Measurements from ENCODE around the gene CMAS.
A peak's percentile ranks its signal among the peaks of the same experiment; 100 is the strongest.
"Not testable (repeated sequence)": the region's sequence is repeated elsewhere in the genome, so short reads cannot be mapped to it uniquely, and the experiment has no call there.

Gene CMAS

GRCh38 chr12:22014783-22015144 is 31.3 kb upstream of the CMAS start:
- no peaks in the 10 kb centered on the region for H3K36me3 ChIP-seq (ENCODE audit: low read length)
- no peaks in the 10 kb centered on the region for H3K9me2 ChIP-seq (replicated peaks; ENCODE audit: insufficient read depth, low read length)
- no peak overlapping the region for H3K9ac ChIP-seq (ENCODE audit: low read length)
- no peaks in the 10 kb centered on the region for H4K20me1 ChIP-seq (ENCODE audit: low read depth, low read length)
- TF ChIP-seq EZH2phosphoT487 (conservative IDR thresholded peaks at IDR 0.05; ENCODE audit: low read length), result no peak
- TF ChIP-seq CTCF (IDR thresholded peaks at IDR 0.05; ENCODE audit: insufficient read depth, low read length, poor library complexity, severe bottlenecking), result no peak
- H3K79me2 ChIP-seq (ENCODE audit: insufficient read depth, low read length), result no peaks in the 10 kb centered on the region
- no peaks in the 10 kb centered on the region for H3K9me3 ChIP-seq (ENCODE audit: insufficient read depth, low read length)
- no peak overlapping the region for H2AFZ ChIP-seq (ENCODE audit: low read depth, low read length, severe bottlenecking)
- H3K4me2 ChIP-seq (ENCODE audit: low read depth, low read length, poor library complexity, severe bottlenecking), result no peak overlapping the region
- H3K27me3 ChIP-seq (ENCODE audit: low read length), result no peaks in the 10 kb centered on the region
- H3F3A ChIP-seq (ENCODE audit: insufficient read depth), result no peaks in the 10 kb centered on the region
- H3K27ac ChIP-seq (ENCODE audit: low read depth, low read length), result no peak overlapping the region
- no peak overlapping the region for H3K4me3 ChIP-seq (ENCODE audit: insufficient read depth, low read length, poor library complexity, severe bottlenecking)

- Histone ChIP-seq H3K4me3 (ENCODE audit: insufficient read depth, low read length, poor library complexity, severe bottlenecking) (no peak overlapping the region), H4K20me1 (ENCODE audit: low read depth, low read length) (no peaks in the 10 kb centered on the region), H3K9ac (ENCODE audit: low read length) (no peak overlapping the region), H3K9me3 (ENCODE audit: insufficient read depth, low read length) (no peaks in the 10 kb centered on the region), H3K36me3 (ENCODE audit: low read length) (no peaks in the 10 kb centered on the region), H3K79me2 (ENCODE audit: insufficient read depth, low read length) (no peaks in the 10 kb centered on the region), H3K9me2 (replicated peaks; ENCODE audit: insufficient read depth, low read length) (no peaks in the 10 kb centered on the region), H3F3A (ENCODE audit: insufficient read depth) (no peaks in the 10 kb centered on the region), H3K27ac (ENCODE audit: low read depth, low read length) (no peak overlapping the region), H2AFZ (ENCODE audit: low read depth, low read length, severe bottlenecking) (no peak overlapping the region), H3K27me3 (ENCODE audit: low read length) (no peaks in the 10 kb centered on the region), H3K4me2 (ENCODE audit: low read depth, low read length, poor library complexity, severe bottlenecking) (no peak overlapping the region)
- TF ChIP-seq EZH2phosphoT487 (conservative IDR thresholded peaks at IDR 0.05; ENCODE audit: low read length), result no peak
- no peak for TF ChIP-seq CTCF (IDR thresholded peaks at IDR 0.05; ENCODE audit: insufficient read depth, low read length, poor library complexity, severe bottlenecking)
Measured at GRCh38 chr12:22016982-22017381, 29.0 kb upstream of the CMAS start.

GRCh38 chr12:22018860-22019259 is 27.2 kb upstream of the CMAS start:
- Histone ChIP-seq H3K79me2 (ENCODE audit: insufficient read depth, low read length) (no peaks in the 10 kb centered on the region), H3F3A (ENCODE audit: insufficient read depth) (no peaks in the 10 kb centered on the region), H2AFZ (ENCODE audit: low read depth, low read length, severe bottlenecking) (no peak overlapping the region), H4K20me1 (ENCODE audit: low read depth, low read length) (no peaks in the 10 kb centered on the region), H3K36me3 (ENCODE audit: low read length) (no peaks in the 10 kb centered on the region), H3K9me2 (replicated peaks; ENCODE audit: insufficient read depth, low read length) (no peaks in the 10 kb centered on the region; the same call in 1 of the 2 replicates), H3K9me3 (ENCODE audit: insufficient read depth, low read length) (no peaks in the 10 kb centered on the region), H3K27ac (ENCODE audit: low read depth, low read length) (no peak overlapping the region), H3K27me3 (ENCODE audit: low read length) (no peaks in the 10 kb centered on the region), H3K9ac (ENCODE audit: low read length) (no peak overlapping the region), H3K4me2 (ENCODE audit: low read depth, low read length, poor library complexity, severe bottlenecking) (no peak overlapping the region), H3K4me3 (ENCODE audit: insufficient read depth, low read length, poor library complexity, severe bottlenecking) (no peak overlapping the region)
- TF ChIP-seq CTCF (IDR thresholded peaks at IDR 0.05; ENCODE audit: insufficient read depth, low read length, poor library complexity, severe bottlenecking) (peak; percentile 25), EZH2phosphoT487 (conservative IDR thresholded peaks at IDR 0.05; ENCODE audit: low read length) (no peak)

GRCh38 chr12:22023489-22023888 is 22.5 kb upstream of the CMAS start:
- not testable (repeated sequence) for H2AFZ ChIP-seq (ENCODE audit: low read depth, low read length, severe bottlenecking); H3K27ac ChIP-seq (ENCODE audit: low read depth, low read length); H3K4me2 ChIP-seq (ENCODE audit: low read depth, low read length, poor library complexity, severe bottlenecking); H3K27me3 ChIP-seq (ENCODE audit: low read length); H3K79me2 ChIP-seq (ENCODE audit: insufficient read depth, low read length); H3K9me2 ChIP-seq (replicated peaks; ENCODE audit: insufficient read depth, low read length); H3F3A ChIP-seq (ENCODE audit: insufficient read depth); H3K4me3 ChIP-seq (ENCODE audit: insufficient read depth, low read length, poor library complexity, severe bottlenecking); H3K9me3 ChIP-seq (ENCODE audit: insufficient read depth, low read length); H3K36me3 ChIP-seq (ENCODE audit: low read length); H4K20me1 ChIP-seq (ENCODE audit: low read depth, low read length); H3K9ac ChIP-seq (ENCODE audit: low read length)

Data from SU-DHL-6 (cell line).